Neural cell (in vitro differentiated cells): ENCODE results near the gene PARD3B. TPM values are rescaled to one million over a fixed set of nuclear protein-coding genes. Genes with fewer than 3 reads are reported as not detected.

Experiments
- H2AFZ ChIP-seq: fragments of 200-600, 300-800 bp; sonication (generic), shearing (Covaris generic); 2 replicates; pipeline ENCODE4 v1.6.0; 2014; ENCODE audit warnings: low read depth, mild to moderate bottlenecking, antibody characterized with exemption, low read length, moderate library complexity
- H3F3A ChIP-seq: fragments of 200-600 bp; shearing (Covaris generic); 2 replicates; pipeline ENCODE4 v1.6.1; 2016; ENCODE audit warnings: mild to moderate bottlenecking, moderate library complexity, mixed read lengths, antibody characterized with exemption, low read length; ENCODE audit not compliant: insufficient read depth, poor library complexity, severe bottlenecking
- H3K27ac ChIP-seq: fragments of 200-600, 300-800 bp; sonication (generic), shearing (Covaris generic); 2 replicates; pipeline ENCODE4 v1.5.1; 2014; ENCODE audit warnings: mild to moderate bottlenecking, low read length, moderate library complexity
- H3K27me3 ChIP-seq: fragments of 300-800, 200-600 bp; sonication (generic), shearing (Covaris generic); 2 replicates; pipeline ENCODE4 v1.6.0; 2014; ENCODE audit warnings: mild to moderate bottlenecking, low read depth, low read length, moderate library complexity; ENCODE audit not compliant: insufficient read depth
- H3K36me3 ChIP-seq: fragments of 300-800, 200-600 bp; sonication (generic), shearing (Covaris generic); 2 replicates; pipeline ENCODE4 v1.5.1; 2014; ENCODE audit warnings: mild to moderate bottlenecking, antibody characterized with exemption, low read length, moderate library complexity; ENCODE audit not compliant: insufficient read depth
- H3K4me2 ChIP-seq: fragments of 300-800, 200-600 bp; sonication (generic), shearing (Covaris generic); 2 replicates; pipeline ENCODE4 v1.6.0; 2014; ENCODE audit warnings: mild to moderate bottlenecking, low read length
- H3K4me3 ChIP-seq: fragments of 300-800, 200-600 bp; sonication (generic), shearing (Covaris generic); 2 replicates; pipeline ENCODE4 v1.5.1; 2014; ENCODE audit warnings: mild to moderate bottlenecking, low read length, moderate library complexity
- H3K79me2 ChIP-seq: fragments of 200-600 bp; shearing (Covaris generic); replicated peaks from 2 replicates; pipeline ENCODE4 v1.6.0; 2014; ENCODE audit warnings: mild to moderate bottlenecking, low read length, moderate library complexity; ENCODE audit not compliant: insufficient read depth
- H3K9ac ChIP-seq: fragments of 300-800, 200-600 bp; sonication (generic), shearing (Covaris generic); 2 replicates; pipeline ENCODE4 v1.6.1; 2016; ENCODE audit warnings: mild to moderate bottlenecking, low read length, mixed read lengths
- H3K9me2 ChIP-seq: fragments of 200-600 bp; shearing (Covaris generic); 2 replicates; pipeline ENCODE4 v1.6.1; 2016; ENCODE audit warnings: mild to moderate bottlenecking, low read length, mixed read lengths; ENCODE audit not compliant: insufficient read depth
- H3K9me3 ChIP-seq: fragments of 200-600, 300-800 bp; sonication (generic), shearing (Covaris generic); 2 replicates; pipeline ENCODE4 v1.6.1; 2016; ENCODE audit warnings: mild to moderate bottlenecking, mixed run types, low read length, moderate library complexity, mixed read lengths
- H4K20me1 ChIP-seq: fragments of 200-600 bp; shearing (Covaris generic); 2 replicates; pipeline ENCODE4 v1.6.1; 2016; ENCODE audit warnings: mild to moderate bottlenecking, mixed run types; ENCODE audit not compliant: insufficient read depth
- EP300 ChIP-seq: fragments of 450-650 bp; conservative IDR thresholded peaks from 2 replicates; pipeline ENCODE4 v1.6.1; 2014; ENCODE audit warnings: antibody characterized with exemption, mild to moderate bottlenecking, moderate library complexity; ENCODE audit not compliant: poor library complexity, severe bottlenecking
- EZH2 ChIP-seq: fragments of 200-600, 300-800 bp; shearing (Covaris generic), sonication (generic); IDR thresholded peaks from 2 replicates; pipeline ENCODE4 v1.6.1; 2014; ENCODE audit warnings: antibody characterized with exemption, low read length, borderline replicate concordance, mild to moderate bottlenecking; ENCODE audit not compliant: insufficient read depth, poor library complexity, severe bottlenecking
- MXI1 ChIP-seq: fragments of 450-650 bp; conservative IDR thresholded peaks from 2 replicates; pipeline ENCODE4 v1.6.1; 2014; ENCODE audit warnings: antibody characterized with exemption, mild to moderate bottlenecking; ENCODE audit not compliant: poor library complexity, severe bottlenecking
- POLR2AphosphoS5 ChIP-seq: IDR thresholded peaks from 2 replicates; pipeline ENCODE4 v1.6.1; 2012
- RAD21 ChIP-seq: fragments of 450-650 bp; conservative IDR thresholded peaks from 2 replicates; pipeline ENCODE4 v1.6.1; 2014; ENCODE audit warnings: antibody characterized with exemption, mild to moderate bottlenecking, moderate library complexity
- SMC3 ChIP-seq: fragments of 450-650 bp; conservative IDR thresholded peaks from 2 replicates; pipeline ENCODE4 v1.6.1; 2014; ENCODE audit warnings: antibody characterized with exemption, mild to moderate bottlenecking, moderate library complexity; ENCODE audit not compliant: poor library complexity
- TAF1 ChIP-seq: IDR thresholded peaks from 2 replicates; pipeline ENCODE4 v1.6.1; 2012; ENCODE audit warnings: low read depth
- polyA plus RNA-seq: library from polyadenylated mRNA; depleted of rRNA; stranded (reverse); fragments of >200 nt; gene quantifications from 2 replicates; pipeline ENCODE4 v1.2.3, GENCODE V29; 2014
- TF ChIP-seq, protein P1 (sequence below): IDR thresholded peaks from 2 replicates; pipeline ENCODE4 v1.6.1; 2012; ENCODE audit warnings: borderline replicate concordance
- TF ChIP-seq, protein P2 (sequence below): fragments of 450-650 bp; IDR thresholded peaks from 2 replicates; pipeline ENCODE4 v1.5.1; 2014; ENCODE audit warnings: antibody characterized with exemption, mild to moderate bottlenecking, moderate library complexity; ENCODE audit not compliant: poor library complexity, severe bottlenecking

Gene PARD3B
- polyA plus RNA-seq, 1 donor from 2014 or later = 0.54 TPM

DNA sequence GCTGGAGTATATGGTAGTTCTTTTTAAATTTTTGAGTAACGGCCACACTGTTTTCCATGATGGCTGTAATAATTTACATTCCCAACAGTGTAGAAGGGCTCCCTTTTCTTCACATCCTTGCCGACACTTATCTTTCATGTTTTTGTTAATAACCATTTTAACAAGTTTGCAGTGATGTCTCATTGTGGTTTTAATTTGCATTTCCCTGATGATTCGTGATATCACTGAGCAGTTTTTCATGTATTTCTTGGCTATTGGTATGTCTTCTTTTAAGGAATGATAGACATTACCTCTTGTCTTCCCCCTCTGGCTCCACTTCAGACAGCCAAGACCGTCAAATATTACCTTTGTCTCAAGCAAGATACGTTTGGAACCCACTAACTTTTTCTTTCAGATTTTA is 765.9 kb downstream of the PARD3B start:
- H2AFZ ChIP-seq = no peak overlapping the region
- no peak overlapping the region for H3K9ac ChIP-seq
- no peak overlapping the region for H3K4me2 ChIP-seq
- H3K79me2 ChIP-seq = no peaks in the 10 kb centered on the region
- H3K9me2 ChIP-seq = no peaks in the 10 kb centered on the region
- no peak overlapping the region for H3K4me3 ChIP-seq
- no peaks in the 10 kb centered on the region for H3K9me3 ChIP-seq
- H3K27ac ChIP-seq = no peak overlapping the region
- H4K20me1 ChIP-seq = no peaks in the 10 kb centered on the region
- no peaks in the 10 kb centered on the region for H3F3A ChIP-seq
- TF ChIP-seq EZH2 (no peak), MXI1 (no peak), POLR2AphosphoS5 (no peak), EP300 (no peak), RAD21 (no peak), SMC3 (no peak), TAF1 (no peak)
- TF ChIP-seq, protein P1, sequence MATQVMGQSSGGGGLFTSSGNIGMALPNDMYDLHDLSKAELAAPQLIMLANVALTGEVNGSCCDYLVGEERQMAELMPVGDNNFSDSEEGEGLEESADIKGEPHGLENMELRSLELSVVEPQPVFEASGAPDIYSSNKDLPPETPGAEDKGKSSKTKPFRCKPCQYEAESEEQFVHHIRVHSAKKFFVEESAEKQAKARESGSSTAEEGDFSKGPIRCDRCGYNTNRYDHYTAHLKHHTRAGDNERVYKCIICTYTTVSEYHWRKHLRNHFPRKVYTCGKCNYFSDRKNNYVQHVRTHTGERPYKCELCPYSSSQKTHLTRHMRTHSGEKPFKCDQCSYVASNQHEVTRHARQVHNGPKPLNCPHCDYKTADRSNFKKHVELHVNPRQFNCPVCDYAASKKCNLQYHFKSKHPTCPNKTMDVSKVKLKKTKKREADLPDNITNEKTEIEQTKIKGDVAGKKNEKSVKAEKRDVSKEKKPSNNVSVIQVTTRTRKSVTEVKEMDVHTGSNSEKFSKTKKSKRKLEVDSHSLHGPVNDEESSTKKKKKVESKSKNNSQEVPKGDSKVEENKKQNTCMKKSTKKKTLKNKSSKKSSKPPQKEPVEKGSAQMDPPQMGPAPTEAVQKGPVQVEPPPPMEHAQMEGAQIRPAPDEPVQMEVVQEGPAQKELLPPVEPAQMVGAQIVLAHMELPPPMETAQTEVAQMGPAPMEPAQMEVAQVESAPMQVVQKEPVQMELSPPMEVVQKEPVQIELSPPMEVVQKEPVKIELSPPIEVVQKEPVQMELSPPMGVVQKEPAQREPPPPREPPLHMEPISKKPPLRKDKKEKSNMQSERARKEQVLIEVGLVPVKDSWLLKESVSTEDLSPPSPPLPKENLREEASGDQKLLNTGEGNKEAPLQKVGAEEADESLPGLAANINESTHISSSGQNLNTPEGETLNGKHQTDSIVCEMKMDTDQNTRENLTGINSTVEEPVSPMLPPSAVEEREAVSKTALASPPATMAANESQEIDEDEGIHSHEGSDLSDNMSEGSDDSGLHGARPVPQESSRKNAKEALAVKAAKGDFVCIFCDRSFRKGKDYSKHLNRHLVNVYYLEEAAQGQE = no peak
- TF ChIP-seq, protein P2, sequence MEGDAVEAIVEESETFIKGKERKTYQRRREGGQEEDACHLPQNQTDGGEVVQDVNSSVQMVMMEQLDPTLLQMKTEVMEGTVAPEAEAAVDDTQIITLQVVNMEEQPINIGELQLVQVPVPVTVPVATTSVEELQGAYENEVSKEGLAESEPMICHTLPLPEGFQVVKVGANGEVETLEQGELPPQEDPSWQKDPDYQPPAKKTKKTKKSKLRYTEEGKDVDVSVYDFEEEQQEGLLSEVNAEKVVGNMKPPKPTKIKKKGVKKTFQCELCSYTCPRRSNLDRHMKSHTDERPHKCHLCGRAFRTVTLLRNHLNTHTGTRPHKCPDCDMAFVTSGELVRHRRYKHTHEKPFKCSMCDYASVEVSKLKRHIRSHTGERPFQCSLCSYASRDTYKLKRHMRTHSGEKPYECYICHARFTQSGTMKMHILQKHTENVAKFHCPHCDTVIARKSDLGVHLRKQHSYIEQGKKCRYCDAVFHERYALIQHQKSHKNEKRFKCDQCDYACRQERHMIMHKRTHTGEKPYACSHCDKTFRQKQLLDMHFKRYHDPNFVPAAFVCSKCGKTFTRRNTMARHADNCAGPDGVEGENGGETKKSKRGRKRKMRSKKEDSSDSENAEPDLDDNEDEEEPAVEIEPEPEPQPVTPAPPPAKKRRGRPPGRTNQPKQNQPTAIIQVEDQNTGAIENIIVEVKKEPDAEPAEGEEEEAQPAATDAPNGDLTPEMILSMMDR = no peak
- H3K27me3 ChIP-seq = no peaks in the 10 kb centered on the region
- H3K36me3 ChIP-seq = no peaks in the 10 kb centered on the region

DNA sequence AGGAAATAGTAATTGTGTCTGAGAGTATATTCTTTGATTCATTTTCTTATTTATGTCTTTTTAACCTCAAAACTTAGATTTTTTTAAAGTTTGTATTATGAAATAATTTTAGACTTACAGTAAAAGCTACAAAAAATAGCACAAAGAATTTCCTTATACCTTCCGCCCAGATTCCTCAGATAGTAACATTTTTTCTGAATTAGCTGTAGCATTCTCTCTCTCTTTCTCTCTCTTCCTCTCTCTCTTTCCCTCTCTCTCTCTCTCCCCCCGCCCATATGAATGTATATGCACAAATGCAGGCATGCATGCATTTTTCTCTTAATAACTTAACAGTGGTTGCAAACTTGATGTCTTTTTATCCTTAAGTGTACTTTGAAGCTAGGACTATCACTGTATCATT is 776.0 kb downstream of the PARD3B start:
- H2AFZ ChIP-seq = no peak overlapping the region
- TF ChIP-seq MXI1 = no peak
- TF ChIP-seq TAF1 = no peak
- TF ChIP-seq RAD21 = no peak
- no peak for TF ChIP-seq SMC3
- TF ChIP-seq EP300 = no peak
- TF ChIP-seq POLR2AphosphoS5 = no peak
- TF ChIP-seq EZH2 = no peak
- TF ChIP-seq, protein P2 = no peak
- TF ChIP-seq, protein P1 = no peak

More for the DNA sequence above, 776.0 kb downstream of the PARD3B start:
- Histone ChIP-seq H3K9me3 (no peaks in the 10 kb centered on the region), H3K9ac (no peak overlapping the region), H3K36me3 (no peaks in the 10 kb centered on the region), H3F3A (no peaks in the 10 kb centered on the region), H3K79me2 (no peaks in the 10 kb centered on the region), H3K4me2 (no peak overlapping the region), H4K20me1 (no peaks in the 10 kb centered on the region), H3K27me3 (no peaks in the 10 kb centered on the region), H3K4me3 (no peak overlapping the region), H3K27ac (no peak overlapping the region), H3K9me2 (no peaks in the 10 kb centered on the region)
